Inflammatory macrophage treated with lipopolysaccharide for 4 hours (primary cell): ENCODE results near the gene PRR23E.

Experiments used
- DNase-seq: peaks from one replicate; pipeline ENCODE4 v3.0.0-alpha.2; 2020

The PRR23E gene

GRCh38 chr3:127234778-127235177, 41.8 kb downstream of the PRR23E start:
- no peak for DNase-seq

GRCh38 chr3:127235706-127236105, 42.8 kb downstream of the PRR23E start:
- no peak for DNase-seq

- no peak for DNase-seq
These were observed 44.9 kb downstream of the PRR23E start for GRCh38 chr3:127237835-127238234.

GRCh38 chr3:127238602-127239001, 45.7 kb downstream of the PRR23E start:
- no peak for DNase-seq

GRCh38 chr3:127247292-127247691, 54.4 kb downstream of the PRR23E start:
- DNase-seq = no peak
